Effector memory CD4-positive, alpha-beta T cell (primary cell): ENCODE results near the gene PPT2.
A peak's percentile ranks its signal among the peaks of the same experiment; 100 is the strongest.

ENCODE experiments used
- DNase-seq, 3 donors: peaks; one replicate each; pipeline ENCODE4 v3.0.0-alpha.2; 2020
- H3K27ac ChIP-seq: 2 replicates; pipeline ENCODE4 v1.7.0; 2013; ENCODE audit warnings: mild to moderate bottlenecking, low read length, moderate library complexity; ENCODE audit not compliant: insufficient read depth, poor library complexity, severe bottlenecking
- H3K27me3 ChIP-seq: replicated peaks from 2 replicates; pipeline ENCODE4 v1.7.0; 2013; ENCODE audit warnings: mild to moderate bottlenecking, low read length; ENCODE audit not compliant: insufficient read depth, control insufficient read depth, poor library complexity, severe bottlenecking
- H3K36me3 ChIP-seq: 2 replicates; pipeline ENCODE4 v1.7.0; 2013; ENCODE audit warnings: mild to moderate bottlenecking, low read length, moderate library complexity; ENCODE audit not compliant: control insufficient read depth, insufficient read depth
- H3K4me1 ChIP-seq: 2 replicates; pipeline ENCODE4 v1.7.0; 2013; ENCODE audit warnings: low read length, mild to moderate bottlenecking; ENCODE audit not compliant: control insufficient read depth, insufficient read depth, poor library complexity, severe bottlenecking
- H3K4me3 ChIP-seq: 2 replicates; pipeline ENCODE4 v1.7.0; 2013; ENCODE audit warnings: low read length, low read depth, mild to moderate bottlenecking; ENCODE audit not compliant: insufficient read depth, poor library complexity, severe bottlenecking
- H3K9me3 ChIP-seq: 2 replicates; pipeline ENCODE4 v1.7.0; 2013; ENCODE audit warnings: mild to moderate bottlenecking, low read length, moderate library complexity; ENCODE audit not compliant: control insufficient read depth
- total RNA-seq, 3 donors: gene quantifications; one replicate each; lab custom pipeline; 2026; lab: John Stamatoyannopoulos, UW

The PPT2 gene, protein sequence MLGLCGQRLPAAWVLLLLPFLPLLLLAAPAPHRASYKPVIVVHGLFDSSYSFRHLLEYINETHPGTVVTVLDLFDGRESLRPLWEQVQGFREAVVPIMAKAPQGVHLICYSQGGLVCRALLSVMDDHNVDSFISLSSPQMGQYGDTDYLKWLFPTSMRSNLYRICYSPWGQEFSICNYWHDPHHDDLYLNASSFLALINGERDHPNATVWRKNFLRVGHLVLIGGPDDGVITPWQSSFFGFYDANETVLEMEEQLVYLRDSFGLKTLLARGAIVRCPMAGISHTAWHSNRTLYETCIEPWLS
- 1.7 to 2.8 (median 2.5) reads per million in 3 donors for total RNA-seq

DNA sequence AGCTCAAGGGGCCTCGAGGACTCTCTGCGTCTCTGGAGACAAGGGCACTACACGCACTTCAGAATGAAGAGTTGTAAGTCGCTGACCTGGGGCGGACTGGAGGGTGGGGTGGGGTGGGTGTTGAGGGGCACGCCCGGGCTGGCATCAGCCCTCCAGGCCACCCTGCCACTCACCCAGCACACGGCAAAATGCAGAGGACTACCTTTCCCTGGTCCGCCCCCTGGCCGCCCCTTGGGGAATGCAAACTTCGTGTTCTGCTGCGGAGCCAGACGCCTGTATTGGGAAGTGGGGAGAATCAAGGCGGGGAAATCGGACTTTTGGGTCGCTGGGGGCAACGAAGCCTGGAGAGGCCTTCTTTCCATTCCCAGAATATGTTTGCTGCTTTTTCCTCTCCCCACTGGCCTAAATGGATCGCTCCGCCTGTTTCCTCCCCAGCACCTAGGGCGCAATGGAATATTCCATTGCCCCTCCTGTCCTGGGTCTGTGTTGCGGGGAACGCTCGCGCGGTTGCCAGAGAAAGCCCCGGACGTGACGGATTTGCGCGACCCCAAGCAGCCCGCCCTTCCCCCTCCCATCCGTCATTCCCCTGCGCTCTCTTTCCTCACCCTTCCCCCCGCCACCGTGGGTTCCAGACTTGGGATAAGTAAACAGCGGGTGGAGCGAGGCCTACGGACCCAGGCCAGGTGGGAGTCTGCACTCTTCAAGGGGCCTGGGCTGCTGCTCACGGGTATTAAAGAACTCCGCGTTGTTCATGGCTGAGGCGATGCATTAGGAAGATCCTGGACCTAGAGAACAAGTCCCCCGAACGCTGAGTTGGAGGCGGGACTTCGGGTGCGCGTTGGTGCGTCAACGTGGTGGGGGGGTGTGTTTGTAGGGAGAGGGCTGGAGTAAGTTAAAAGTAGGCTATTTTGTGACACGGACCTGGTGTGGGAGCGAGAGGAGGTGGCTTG, at the start of gene PPT2:
Gene PPT2 (plus strand): TSS at position 578 of the 950 bp plus-strand sequence. CDS start 454 bp downstream, outside the sequence.
- Histone ChIP-seq H3K27me3 (peaks cover 7% of the 10 kb centered on the region), H3K27ac (peak within 1 kb of the TSS; percentile 61), H3K9me3 (no peaks in the 10 kb centered on the region), H3K4me3 (peak within 1 kb of the TSS; percentile 67), H3K36me3 (no peaks in the 10 kb centered on the region), H3K4me1 (peaks cover 19% of the 10 kb centered on the region)
- peak; percentile 36 to 49 (median 44) for DNase-seq

DNA sequence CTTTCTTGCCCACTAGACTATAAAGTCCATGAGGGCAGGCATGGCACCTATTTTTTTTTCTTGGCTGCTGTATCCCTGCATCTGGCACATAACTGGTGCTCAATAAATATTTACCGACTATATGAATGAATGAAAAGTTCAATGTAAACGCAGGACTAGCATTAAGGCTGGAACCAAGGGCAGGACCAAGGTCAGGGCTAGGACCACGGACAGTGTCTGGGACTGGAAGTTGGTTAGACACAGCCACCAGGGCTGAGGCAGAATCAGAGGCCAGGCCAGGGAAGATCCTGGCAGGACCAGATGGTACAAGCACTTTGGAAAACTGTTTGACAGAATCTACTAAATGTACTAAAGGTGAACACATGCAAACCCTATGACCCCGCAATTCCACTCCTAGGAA, 48.5 kb upstream of the PPT2 start:
- Histone ChIP-seq H3K4me3 (no peak overlapping the region), H3K36me3 (no peaks in the 10 kb centered on the region), H3K4me1 (peaks cover 16% of the 10 kb centered on the region), H3K9me3 (no peaks in the 10 kb centered on the region), H3K27me3 (peaks cover 2% of the 10 kb centered on the region), H3K27ac (no peak overlapping the region)
- no peak for DNase-seq

DNA sequence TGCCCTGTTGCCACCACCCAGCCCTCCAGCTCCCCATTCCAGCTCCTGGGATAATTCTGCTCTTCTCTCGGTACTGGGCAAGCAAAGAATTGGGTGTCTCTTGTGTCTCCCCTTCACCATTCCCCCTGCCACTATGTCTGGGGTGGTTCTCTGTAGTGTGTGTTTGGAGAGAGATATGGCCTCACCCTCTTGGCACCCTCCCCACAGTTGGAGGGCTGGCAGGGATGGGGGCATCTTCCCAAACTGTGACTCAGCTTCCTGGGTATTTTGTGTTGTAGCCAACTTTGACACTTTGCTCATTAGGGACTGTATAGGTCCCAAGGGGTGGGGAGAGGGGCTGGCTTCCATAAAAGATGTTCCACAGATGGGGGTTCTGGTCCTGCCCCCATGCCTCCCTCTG, 46.5 kb upstream of the PPT2 start:
- peaks cover 16% of the 10 kb centered on the region for H3K4me1 ChIP-seq
- H3K27me3 ChIP-seq = peaks cover 2% of the 10 kb centered on the region
- no peak for DNase-seq
- no peak overlapping the region for H3K27ac ChIP-seq
- no peaks in the 10 kb centered on the region for H3K9me3 ChIP-seq
- H3K36me3 ChIP-seq = no peaks in the 10 kb centered on the region
- no peak overlapping the region for H3K4me3 ChIP-seq

DNA sequence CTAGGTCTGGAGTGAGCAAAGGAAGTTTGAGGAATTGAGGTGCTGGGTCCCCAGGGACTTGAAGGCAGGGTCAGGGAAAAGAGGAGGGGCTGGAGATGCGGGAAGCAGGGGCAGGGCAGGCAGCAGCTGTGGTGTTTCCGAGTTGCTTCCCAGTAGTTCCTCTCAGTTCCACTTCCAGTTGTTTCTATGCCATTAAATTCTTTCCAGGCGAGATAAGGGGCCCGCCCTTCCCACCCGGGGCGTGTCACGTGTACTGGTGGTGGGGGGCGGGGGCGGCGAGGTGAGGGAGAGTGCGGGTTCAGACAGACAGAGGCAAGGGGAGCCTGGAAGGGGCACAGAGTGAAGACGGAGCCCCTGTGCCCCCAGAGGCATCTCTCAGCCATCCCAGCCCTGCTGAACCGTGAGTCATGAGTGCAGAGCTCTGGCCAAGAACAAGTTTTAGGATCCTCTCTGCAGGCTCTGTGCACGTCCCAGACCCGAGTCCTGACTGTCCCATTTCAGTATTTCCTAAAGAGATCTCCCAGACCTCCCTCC, 45.8 kb upstream of the PPT2 start:
- no peaks in the 10 kb centered on the region for H3K9me3 ChIP-seq
- no peak overlapping the region for H3K4me3 ChIP-seq
- H3K36me3 ChIP-seq = no peaks in the 10 kb centered on the region
- DNase-seq = no peak
- no peak overlapping the region for H3K27ac ChIP-seq
- H3K27me3 ChIP-seq = peaks cover 2% of the 10 kb centered on the region
- H3K4me1 ChIP-seq = peaks cover 16% of the 10 kb centered on the region

DNA sequence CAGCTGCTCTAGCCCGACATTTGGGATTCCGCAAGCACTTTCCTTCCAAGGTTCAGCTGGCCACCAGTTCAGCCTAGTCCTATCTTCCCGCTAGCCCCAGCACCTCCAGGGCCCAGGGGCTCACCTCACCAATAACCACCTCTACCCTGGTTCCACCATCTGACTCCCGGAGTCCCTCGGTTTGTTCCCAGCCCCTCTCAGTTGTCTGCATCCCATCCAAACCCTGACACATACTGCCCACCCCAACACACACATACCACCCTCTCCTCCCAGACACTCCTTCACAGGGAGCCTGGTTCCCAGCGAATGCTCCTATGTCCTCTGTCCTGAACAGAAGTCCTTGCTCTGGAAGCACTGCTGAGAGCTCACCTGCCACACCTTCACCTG, 45.2 kb upstream of the PPT2 start:
- peaks cover 16% of the 10 kb centered on the region for H3K4me1 ChIP-seq
- H3K27me3 ChIP-seq = peaks cover 2% of the 10 kb centered on the region
- no peak overlapping the region for H3K4me3 ChIP-seq
- H3K36me3 ChIP-seq = no peaks in the 10 kb centered on the region
- no peaks in the 10 kb centered on the region for H3K9me3 ChIP-seq
- no peak for DNase-seq
- H3K27ac ChIP-seq = no peak overlapping the region

DNA sequence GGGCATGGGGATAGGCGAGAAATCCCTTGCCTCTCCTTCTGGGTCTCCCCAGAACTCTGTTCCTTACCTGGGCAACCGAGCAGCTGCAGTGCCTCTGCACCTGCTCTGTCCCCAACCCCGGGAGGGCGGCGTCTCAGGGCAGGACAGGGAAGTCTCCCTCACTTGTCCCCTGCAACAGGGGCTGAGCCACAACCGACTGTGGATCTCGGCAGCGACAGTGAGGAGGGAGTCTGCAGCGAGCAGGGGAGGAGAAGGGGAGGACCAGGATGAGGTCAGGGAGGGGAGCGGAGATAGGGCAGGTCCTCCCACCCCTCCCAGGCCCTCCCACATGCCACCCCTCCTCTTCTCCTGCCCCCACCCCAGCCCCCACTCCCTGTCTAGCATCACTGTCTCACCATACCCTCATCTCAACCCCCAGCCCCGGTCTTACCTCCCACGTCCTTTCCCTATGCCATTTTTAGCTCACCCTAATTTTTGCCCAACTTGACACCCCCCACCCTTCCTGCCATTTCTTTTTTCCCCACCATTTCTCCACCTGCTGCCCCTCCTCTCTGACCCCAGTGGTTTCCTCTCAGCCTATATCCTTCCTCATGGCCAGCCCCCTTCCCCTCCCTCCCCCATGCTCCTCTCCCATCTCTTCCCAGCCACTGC, 44.7 kb upstream of the PPT2 start, which contains the start of gene TNXB:
Gene TNXB (minus strand): TSS at position 225 of the 651 bp plus-strand sequence. CDS start 11,140 bp downstream, outside the sequence.
- no peaks in the 10 kb centered on the region for H3K36me3 ChIP-seq
- no peak within 1 kb of the TSS for H3K4me3 ChIP-seq
- no peaks in the 10 kb centered on the region for H3K9me3 ChIP-seq
- peaks cover 16% of the 10 kb centered on the region for H3K4me1 ChIP-seq
- no peak within 1 kb of the TSS for H3K27ac ChIP-seq
- DNase-seq = no peak
- peaks cover 2% of the 10 kb centered on the region for H3K27me3 ChIP-seq

DNA sequence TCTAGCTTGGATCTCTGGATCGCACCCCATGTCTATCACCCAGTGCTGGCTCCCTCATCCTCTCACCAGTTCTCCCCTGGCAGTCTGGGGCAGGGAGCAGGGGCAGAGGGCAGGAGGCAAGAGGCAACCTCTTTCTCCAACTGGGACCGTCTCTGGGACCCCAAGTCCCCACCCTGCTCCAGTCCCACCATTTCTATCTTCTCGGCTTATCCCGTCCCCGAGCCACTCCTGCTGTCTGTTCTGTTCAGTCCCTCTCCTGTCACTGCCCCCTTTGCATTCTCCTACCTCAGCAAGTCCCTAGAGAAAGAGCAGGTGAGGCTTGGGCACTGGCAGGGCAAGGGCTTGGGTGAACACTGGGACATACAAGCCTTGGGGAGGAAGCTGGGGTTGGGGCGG, 44.2 kb upstream of the PPT2 start:
- Histone ChIP-seq H3K9me3 (no peaks in the 10 kb centered on the region), H3K4me3 (no peak overlapping the region), H3K36me3 (no peaks in the 10 kb centered on the region), H3K4me1 (peaks cover 16% of the 10 kb centered on the region), H3K27ac (no peak overlapping the region), H3K27me3 (peaks cover 2% of the 10 kb centered on the region)
- no peak for DNase-seq

DNA sequence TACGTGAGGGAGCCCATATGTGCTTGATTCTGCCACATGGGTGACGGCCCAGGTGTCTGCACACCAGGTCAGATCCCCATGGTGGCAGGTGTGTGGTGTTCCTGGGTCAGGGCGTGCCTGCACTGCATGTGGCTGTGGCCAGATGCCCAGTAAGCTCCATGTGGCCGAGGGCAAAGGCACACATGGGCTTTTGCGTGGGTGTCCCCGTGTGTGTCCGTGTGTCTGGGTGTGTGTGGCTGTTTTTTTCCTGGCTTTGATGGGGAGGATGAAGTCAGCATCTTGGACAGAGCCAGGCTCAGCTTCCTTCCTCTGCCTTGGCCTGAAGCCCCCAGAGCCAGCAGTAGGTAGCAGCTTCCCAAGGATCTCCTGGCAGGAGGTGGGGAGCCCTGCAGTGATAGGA, 43.3 kb upstream of the PPT2 start:
- no peak overlapping the region for H3K4me3 ChIP-seq
- peaks cover 16% of the 10 kb centered on the region for H3K4me1 ChIP-seq

DNA sequence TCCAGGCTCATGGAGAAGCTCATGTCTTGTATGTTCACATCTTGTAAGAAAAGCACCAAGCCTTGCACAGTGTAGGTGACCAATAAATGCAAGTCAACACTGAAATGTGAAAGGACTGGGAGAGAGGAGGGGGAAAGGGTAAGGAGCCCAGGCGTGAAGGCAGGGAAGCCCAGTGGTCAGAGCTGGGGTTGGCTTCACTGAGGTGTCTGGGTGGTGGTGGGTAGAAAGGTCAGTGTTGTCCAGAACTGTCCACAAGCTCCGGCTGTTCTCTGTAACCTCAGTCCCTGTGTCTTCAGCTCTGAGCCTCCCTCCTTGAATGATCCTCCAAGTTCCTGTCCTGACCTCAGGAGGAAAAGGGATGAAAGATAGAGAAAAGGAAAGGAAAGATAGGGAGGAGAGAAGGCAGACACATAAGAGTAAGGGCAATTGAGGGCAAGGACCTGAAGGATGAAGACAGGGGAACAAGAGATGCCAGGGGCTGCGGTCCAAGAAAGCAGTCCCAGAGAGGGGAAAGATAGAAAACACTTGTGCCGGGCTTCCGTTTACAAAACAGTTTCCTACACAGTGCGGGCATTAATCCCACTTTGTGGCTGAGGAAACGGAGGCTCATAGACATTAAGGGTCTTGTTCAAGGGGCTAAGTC, 42.4 kb upstream of the PPT2 start:
- H3K27me3 ChIP-seq = peaks cover 2% of the 10 kb centered on the region
- H3K27ac ChIP-seq = no peak overlapping the region
- H3K4me1 ChIP-seq = peaks cover 16% of the 10 kb centered on the region

More for the DNA sequence above, 43.3 kb upstream of the PPT2 start:
- peaks cover 2% of the 10 kb centered on the region for H3K27me3 ChIP-seq
- DNase-seq = no peak
- H3K27ac ChIP-seq = no peak overlapping the region
- no peaks in the 10 kb centered on the region for H3K9me3 ChIP-seq
- peaks cover 3% of the 10 kb centered on the region for H3K36me3 ChIP-seq

More for the DNA sequence above, 42.4 kb upstream of the PPT2 start:
- no peak for DNase-seq
- H3K36me3 ChIP-seq = peaks cover 12% of the 10 kb centered on the region
- H3K4me3 ChIP-seq = no peak overlapping the region
- no peaks in the 10 kb centered on the region for H3K9me3 ChIP-seq
